ENCODE measurements around the gene SSC5D.
"Not testable (repeated sequence)": the region's sequence is repeated elsewhere in the genome, so short reads cannot be mapped to it uniquely, and the experiment has no call there.

The SSC5D gene

GRCh38 chr19:55486971-55487923 is 989 bp upstream of the SSC5D start:
- FAIRE-seq (peak; percentile 62), DNase-seq (ENCODE audit: low spot score) (peak; percentile 50)

DNA sequence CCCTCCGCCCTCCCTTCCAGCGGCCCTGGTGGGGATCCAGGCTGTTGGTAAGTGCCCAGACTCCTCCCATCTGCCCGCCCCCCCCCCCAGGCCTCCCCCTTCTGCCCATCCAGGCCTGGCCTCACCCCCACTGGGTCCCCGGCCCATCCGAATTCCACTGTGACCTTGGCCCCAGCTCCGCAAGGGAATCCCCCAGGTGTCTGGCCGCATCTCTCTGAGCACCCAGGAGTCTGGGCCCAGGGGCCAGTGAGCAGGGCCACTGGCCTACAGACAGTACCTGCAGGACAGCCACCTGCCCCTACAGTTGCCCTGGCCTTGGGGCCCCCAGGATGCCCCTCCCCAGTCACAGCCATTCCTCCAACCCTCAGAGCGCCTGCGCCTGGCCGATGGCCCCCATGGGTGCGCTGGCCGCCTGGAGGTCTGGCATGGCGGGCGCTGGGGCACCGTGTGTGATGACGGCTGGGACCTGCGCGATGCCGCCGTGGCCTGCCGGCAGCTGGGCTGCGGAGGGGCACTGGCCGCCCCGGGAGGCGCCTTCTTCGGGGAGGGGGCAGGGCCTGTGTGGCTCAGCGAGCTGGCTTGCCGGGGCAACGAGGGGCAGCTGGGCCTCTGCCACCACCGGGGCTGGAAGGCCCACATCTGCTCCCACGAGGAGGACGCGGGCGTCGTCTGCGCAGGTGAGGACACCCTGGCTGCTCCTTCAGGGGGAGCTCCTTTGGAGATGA is 912 bp downstream of the SSC5D start:
- no peak for FAIRE-seq
- DNase-seq (ENCODE audit: low spot score), result no peak

- DNase-seq (ENCODE audit: low spot score) (no peak), FAIRE-seq (no peak)
These were observed 1.7 kb downstream of the SSC5D start for GRCh38 chr19:55489711-55490477.

- FAIRE-seq (no peak), DNase-seq (ENCODE audit: low spot score) (no peak)
These were observed 2.5 kb downstream of the SSC5D start for GRCh38 chr19:55490478-55491432.

- FAIRE-seq (no peak), DNase-seq (ENCODE audit: low spot score) (no peak)
These were observed 3.5 kb downstream of the SSC5D start for GRCh38 chr19:55491546-55492360.

DNA sequence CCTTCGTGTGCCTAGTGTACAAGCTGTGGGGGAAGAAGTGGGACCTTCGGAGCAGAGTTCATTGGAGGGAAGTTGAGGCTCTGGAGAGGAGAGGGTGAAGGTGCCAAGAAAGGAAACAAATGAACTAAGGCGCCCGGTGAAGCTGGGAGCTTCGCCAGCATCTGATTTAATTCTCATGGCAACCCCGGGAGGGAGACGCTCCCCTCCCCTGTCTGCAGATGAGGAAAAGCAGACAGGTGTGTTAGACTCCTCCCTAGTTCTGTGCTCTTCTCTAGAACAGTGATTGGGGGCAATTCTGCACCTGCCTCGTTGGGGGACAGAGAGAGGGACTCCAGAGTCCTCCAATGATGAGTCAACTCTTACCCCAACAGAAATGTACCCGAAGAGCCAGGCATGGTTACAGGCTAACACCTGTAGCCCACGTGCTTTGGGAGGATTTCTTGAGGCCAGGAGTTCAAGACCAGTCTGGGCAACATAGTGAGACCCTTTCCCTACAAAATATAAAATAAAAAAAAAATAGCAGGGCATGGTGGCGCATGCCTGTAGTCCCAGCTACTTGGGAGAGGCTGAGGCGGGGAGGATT is 4.2 kb downstream of the SSC5D start:
- FAIRE-seq (no peak), DNase-seq (ENCODE audit: low spot score) (no peak)

DNA sequence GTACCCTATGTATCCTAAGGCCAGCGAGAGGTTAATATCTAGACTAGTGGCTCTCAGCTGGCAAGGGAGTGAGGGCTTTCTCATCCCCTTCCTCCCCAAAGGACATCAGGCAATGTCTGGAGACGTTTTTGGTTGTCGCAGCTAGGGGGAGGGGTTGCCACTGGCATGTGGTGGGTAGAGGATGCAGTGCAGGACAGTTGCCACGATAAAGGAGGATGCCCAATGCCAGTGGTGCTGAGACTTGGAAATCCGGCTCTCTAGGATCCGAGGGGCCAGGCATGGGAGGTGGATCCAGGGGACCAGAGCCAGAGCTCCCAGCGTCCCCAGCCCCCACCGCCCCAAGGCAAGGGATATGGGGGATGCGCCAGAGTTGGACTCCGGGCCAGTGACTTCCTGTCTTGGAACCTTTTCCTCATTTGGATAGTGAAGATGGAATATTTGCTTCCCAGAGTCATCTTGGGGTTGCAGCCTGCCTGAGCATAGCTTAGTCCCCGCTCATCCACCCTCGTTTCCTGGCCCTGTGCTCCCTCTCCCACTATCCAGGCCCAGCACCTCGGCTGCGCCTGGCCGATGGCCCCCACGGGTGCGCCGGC is 4.9 kb downstream of the SSC5D start:
- FAIRE-seq, result no peak
- no peak for DNase-seq (ENCODE audit: low spot score)

- FAIRE-seq (no peak), DNase-seq (ENCODE audit: low spot score) (no peak)
These were observed 5.5 kb downstream of the SSC5D start for GRCh38 chr19:55493645-55494171.

DNA sequence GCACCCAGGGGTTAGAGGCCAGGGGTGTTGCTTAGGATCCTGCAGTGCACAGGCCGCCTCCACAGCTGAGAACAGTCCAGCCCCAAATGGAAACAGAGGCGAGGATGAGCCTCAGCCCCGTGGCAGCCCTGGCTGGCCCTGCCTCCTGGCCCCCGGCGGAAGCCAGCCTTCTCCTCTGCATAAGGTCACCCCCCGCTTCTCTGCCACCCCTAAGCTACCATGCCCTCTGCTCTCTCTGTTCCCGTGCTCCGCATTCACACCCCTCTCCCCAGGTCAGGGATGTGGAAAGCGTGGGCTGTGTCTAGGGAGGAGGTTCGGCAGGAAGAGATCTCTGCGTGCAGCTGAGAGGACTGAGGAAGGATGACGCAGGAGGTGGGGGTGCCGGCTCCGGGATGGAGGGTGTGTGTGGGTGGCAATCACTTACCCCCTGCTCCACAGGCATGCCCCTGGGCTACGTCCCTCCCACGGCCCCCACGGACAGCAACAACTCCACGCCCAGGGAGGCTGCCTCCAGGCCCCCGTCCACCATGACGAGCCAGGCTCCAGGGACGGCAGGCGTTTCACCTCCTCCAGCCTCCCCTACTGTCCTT is 6.0 kb downstream of the SSC5D start:
- DNase-seq (ENCODE audit: low spot score) (no peak), FAIRE-seq (no peak)

GRCh38 chr19:55495646-55496349 is 7.6 kb downstream of the SSC5D start:
- DNase-seq (ENCODE audit: low spot score) (no peak), FAIRE-seq (no peak)

DNA sequence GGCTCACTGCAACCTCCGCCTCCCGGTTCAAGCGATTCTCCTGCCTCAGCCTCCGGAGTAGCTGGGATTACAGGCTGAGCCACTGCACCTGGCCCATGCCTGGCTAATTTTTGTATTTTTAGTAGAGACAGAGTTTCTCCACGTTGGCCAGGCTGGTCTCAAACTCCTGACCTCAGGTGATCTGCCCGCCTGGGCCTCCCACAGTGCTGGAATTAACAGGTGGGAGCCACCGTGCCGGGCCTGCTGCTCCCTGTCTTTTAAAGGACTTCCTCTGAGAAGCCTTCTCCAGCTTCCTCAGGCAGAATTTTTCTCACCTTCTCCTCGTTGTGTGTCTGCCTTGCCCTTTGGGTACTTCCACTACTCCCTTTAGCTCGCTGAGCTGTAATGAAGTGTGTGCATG is 8.6 kb downstream of the SSC5D start:
- FAIRE-seq; DNase-seq (ENCODE audit: low spot score): not testable (repeated sequence)

DNA sequence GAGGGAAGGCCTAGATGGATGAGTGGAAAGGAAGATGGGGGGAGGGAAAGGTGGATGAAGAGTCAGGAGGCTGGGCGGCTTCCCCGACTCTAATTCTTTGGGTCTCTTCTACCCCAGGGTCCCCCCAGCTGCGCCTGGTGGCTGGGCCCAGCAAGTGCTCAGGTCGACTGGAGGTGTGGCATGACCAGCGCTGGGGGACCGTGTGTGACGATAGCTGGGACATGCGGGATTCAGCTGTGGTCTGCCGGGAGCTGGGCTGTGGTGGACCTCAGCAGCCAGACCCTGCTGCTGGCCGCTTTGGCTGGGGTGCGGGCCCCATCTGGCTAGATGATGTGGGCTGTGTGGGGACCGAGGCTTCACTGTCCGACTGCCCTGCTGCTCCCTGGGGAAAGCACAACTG is 9.5 kb downstream of the SSC5D start:
- FAIRE-seq, result no peak
- no peak for DNase-seq (ENCODE audit: low spot score)

DNA sequence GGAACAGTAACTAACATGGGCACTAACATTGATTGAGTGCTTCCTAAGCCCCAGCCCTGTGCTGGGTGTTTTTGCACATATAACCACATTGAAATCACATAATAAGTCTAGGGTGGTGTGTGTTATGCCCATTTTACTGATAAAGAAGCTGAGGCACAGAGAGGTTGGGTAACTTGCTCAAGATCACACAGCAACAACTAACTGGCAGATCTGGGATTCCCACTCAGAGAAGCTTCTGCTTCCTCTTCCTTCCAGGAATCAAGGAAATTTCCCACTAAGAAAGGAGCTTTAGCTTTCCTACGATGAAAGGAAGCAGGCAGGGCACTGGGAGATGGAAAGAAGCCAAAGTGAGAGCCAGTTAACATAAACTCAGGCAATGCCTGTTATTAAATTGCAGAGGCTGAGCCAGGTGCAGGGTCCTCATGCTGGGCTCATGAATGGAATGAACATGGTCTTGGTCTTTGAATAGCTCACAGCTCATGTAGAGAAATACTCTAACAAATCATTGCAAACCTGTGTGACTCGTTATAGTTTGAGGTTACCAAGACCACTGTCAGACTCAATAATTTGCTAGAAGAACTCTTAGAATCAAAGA is 10.1 kb downstream of the SSC5D start:
- FAIRE-seq, result no peak
- no peak for DNase-seq (ENCODE audit: low spot score)

- FAIRE-seq (no peak), DNase-seq (ENCODE audit: low spot score) (no peak)
These were observed 12.2 kb downstream of the SSC5D start for GRCh38 chr19:55500368-55500952.

GRCh38 chr19:55502197-55502952 is 14.1 kb downstream of the SSC5D start:
- DNase-seq (ENCODE audit: low spot score) (no peak), FAIRE-seq (no peak)

- DNase-seq (ENCODE audit: low spot score) (no peak), FAIRE-seq (no peak)
These were observed 14.9 kb downstream of the SSC5D start for GRCh38 chr19:55503157-55503501.

Data from RCC 7860 (cell line).